ENCODE data around the gene GORASP1.

DNA sequence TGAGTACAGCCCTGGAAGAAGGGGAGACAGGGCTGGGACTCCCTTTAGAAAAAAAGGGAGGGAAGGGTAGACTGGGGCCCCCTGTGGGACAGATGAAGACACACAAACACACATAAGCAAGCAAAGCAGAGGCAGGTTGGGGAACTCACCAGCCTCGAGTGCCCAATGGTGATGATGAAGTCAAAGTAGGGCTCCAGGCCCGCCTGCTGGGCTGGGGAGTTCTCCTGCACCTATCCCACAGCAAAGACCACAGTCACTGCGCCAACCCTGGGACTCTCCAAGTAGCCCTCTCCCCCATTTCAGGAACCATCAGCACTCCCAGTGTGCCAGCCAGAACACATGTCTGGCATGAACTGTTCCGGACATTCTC, 4.1 kb downstream of the GORASP1 start:
- TF ChIP-seq ZNF747 (tag by site-specific recombination; IDR thresholded peaks at IDR 0.05), result no peak
- TF ChIP-seq, protein P1, sequence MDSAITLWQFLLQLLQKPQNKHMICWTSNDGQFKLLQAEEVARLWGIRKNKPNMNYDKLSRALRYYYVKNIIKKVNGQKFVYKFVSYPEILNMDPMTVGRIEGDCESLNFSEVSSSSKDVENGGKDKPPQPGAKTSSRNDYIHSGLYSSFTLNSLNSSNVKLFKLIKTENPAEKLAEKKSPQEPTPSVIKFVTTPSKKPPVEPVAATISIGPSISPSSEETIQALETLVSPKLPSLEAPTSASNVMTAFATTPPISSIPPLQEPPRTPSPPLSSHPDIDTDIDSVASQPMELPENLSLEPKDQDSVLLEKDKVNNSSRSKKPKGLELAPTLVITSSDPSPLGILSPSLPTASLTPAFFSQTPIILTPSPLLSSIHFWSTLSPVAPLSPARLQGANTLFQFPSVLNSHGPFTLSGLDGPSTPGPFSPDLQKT (IDR thresholded peaks at IDR 0.05; ENCODE audit: borderline replicate concordance, low read depth, low read length), result no peak
- TF ChIP-seq, protein P2, sequence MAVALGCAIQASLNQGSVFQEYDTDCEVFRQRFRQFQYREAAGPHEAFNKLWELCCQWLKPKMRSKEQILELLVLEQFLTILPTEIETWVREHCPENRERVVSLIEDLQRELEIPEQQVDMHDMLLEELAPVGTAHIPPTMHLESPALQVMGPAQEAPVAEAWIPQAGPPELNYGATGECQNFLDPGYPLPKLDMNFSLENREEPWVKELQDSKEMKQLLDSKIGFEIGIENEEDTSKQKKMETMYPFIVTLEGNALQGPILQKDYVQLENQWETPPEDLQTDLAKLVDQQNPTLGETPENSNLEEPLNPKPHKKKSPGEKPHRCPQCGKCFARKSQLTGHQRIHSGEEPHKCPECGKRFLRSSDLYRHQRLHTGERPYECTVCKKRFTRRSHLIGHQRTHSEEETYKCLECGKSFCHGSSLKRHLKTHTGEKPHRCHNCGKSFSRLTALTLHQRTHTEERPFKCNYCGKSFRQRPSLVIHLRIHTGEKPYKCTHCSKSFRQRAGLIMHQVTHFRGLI (tag by site-specific recombination; IDR thresholded peaks at IDR 0.05), result no peak
